Endothelial cell of umbilical vein (primary cell): ENCODE data around the gene SNAPC2. TPM values are rescaled to one million over a fixed set of nuclear protein-coding genes. Genes with fewer than 3 reads are reported as not detected.

Experiments
- BruUV-seq: library from RNA; stranded (reverse); fragments of 400-500 nt; replicated peaks from 2 replicates; lab custom pipeline; 2021; lab: Mats Ljungman, UMichigan
- CTCF ChIA-PET: fragments of 300-600, 350-600 bp; sonication (Branson Sonifier 250); formaldehyde crosslinking; loops from one replicate; lab custom pipeline; 2021; ENCODE audit warnings: antibody characterized with exemption, inconsistent platforms; lab: Charles Lee
- POLR2A ChIA-PET: fragments of 300-600, 350-600 bp; sonication (Branson Sonifier 250); formaldehyde crosslinking; loops from one replicate; lab custom pipeline; 2021; ENCODE audit warnings: antibody characterized with exemption, inconsistent platforms; lab: Charles Lee
- DNase-seq: peaks from one replicate; pipeline ENCODE4 v3.0.0-alpha.2; 2011; ENCODE audit warnings: low read depth, low spot score
- FAIRE-seq: peaks from 2 replicates; lab custom pipeline; 2011; peaks lifted over from hg19 to GRCh38; lab: Jason Lieb, UNC
- H2AFZ ChIP-seq: 2 replicates; pipeline ENCODE4 v1.6.0; 2012; ENCODE audit warnings: low read depth, low read length, control low read depth, inconsistent platforms
- H3K27ac ChIP-seq: 2 replicates; pipeline ENCODE4 v1.5.1; 2011; ENCODE audit warnings: low read depth, mild to moderate bottlenecking, control low read depth, low read length, moderate library complexity; ENCODE audit not compliant: insufficient read depth
- H3K27me3 ChIP-seq, 2 experiments: 2 replicates each; pipeline versions ENCODE4 v1.6.0 to v1.6.1; 2011; ENCODE audit warnings: low read length in 2 of 2, mixed read lengths in 1 of 2; ENCODE audit not compliant: control insufficient read depth in 2 of 2, insufficient read depth in 2 of 2
- H3K36me3 ChIP-seq, 2 experiments: 2 replicates in 1 of 2; 3 replicates in 1 of 2; pipeline ENCODE4 v1.5.1; 2011; ENCODE audit warnings: low read length in 2 of 2, mild to moderate bottlenecking in 1 of 2, moderate library complexity in 1 of 2; ENCODE audit not compliant: control insufficient read depth in 2 of 2, insufficient read depth in 2 of 2; ENCODE audit errors: extremely low read depth in 1 of 2
- H3K4me1 ChIP-seq: 3 replicates; pipeline ENCODE4 v1.5.1; 2011; ENCODE audit warnings: mild to moderate bottlenecking, low read length; ENCODE audit not compliant: control insufficient read depth, insufficient read depth; ENCODE audit errors: extremely low read depth
- H3K4me2 ChIP-seq: 2 replicates; pipeline ENCODE4 v1.6.1; 2011; ENCODE audit warnings: low read length, control low read depth, mixed read lengths; ENCODE audit not compliant: insufficient read depth
- H3K4me3 ChIP-seq, 3 experiments: fragments of 200-600 bp in 1 of 3; sonication (generic), shearing (Covaris generic) in 1 of 3; replicated peaks in 1 of 3; 2 replicates each; pipeline ENCODE4 v1.5.1; 2011 to 2016; ENCODE audit warnings: control low read depth in 3 of 3, low read length in 3 of 3, mild to moderate bottlenecking in 2 of 3, inconsistent platforms in 1 of 3, low read depth in 1 of 3, moderate library complexity in 1 of 3; ENCODE audit not compliant: insufficient read depth in 1 of 3
- H3K79me2 ChIP-seq: 2 replicates; pipeline ENCODE4 v1.6.0; 2012; ENCODE audit warnings: low read length, inconsistent platforms; ENCODE audit not compliant: control insufficient read depth, insufficient read depth
- H3K9ac ChIP-seq: replicated peaks from 2 replicates; pipeline ENCODE3; 2011; ENCODE audit warnings: low read length, control low read depth; ENCODE audit not compliant: insufficient read depth; ENCODE audit errors: extremely low read depth
- H3K9me1 ChIP-seq: replicated peaks from 3 replicates; pipeline ENCODE4 v1.6.0; 2011; ENCODE audit warnings: mild to moderate bottlenecking, low read length; ENCODE audit not compliant: control insufficient read depth, insufficient read depth; ENCODE audit errors: extremely low read depth
- H3K9me3 ChIP-seq: replicated peaks from 2 replicates; pipeline ENCODE4 v1.5.1; 2012; ENCODE audit warnings: low read length, inconsistent platforms; ENCODE audit not compliant: control insufficient read depth, insufficient read depth
- H4K20me1 ChIP-seq: replicated peaks from 2 replicates; pipeline ENCODE3; 2011; ENCODE audit warnings: mild to moderate bottlenecking, low read length; ENCODE audit not compliant: control insufficient read depth, insufficient read depth; ENCODE audit errors: extremely low read depth
- EZH2 ChIP-seq: IDR thresholded peaks from 2 replicates; pipeline ENCODE4 v1.6.1; 2012; ENCODE audit warnings: borderline replicate concordance, low read depth, mild to moderate bottlenecking, moderate library complexity, low read length, inconsistent platforms; ENCODE audit not compliant: severe bottlenecking
- FOS ChIP-seq: IDR thresholded peaks from 2 replicates; pipeline ENCODE4 v1.6.1; 2011; ENCODE audit warnings: mild to moderate bottlenecking, low read length, moderate library complexity, borderline replicate concordance; ENCODE audit not compliant: insufficient read depth
- JUN ChIP-seq: IDR thresholded peaks from 2 replicates; pipeline ENCODE4 v1.6.1; 2011; ENCODE audit warnings: borderline replicate concordance, low read depth; ENCODE audit not compliant: insufficient read length, insufficient read depth
- MAX ChIP-seq: IDR thresholded peaks from 2 replicates; pipeline ENCODE4 v1.6.1; 2011; ENCODE audit not compliant: insufficient read depth, insufficient read length
- POLR2A ChIP-seq: IDR thresholded peaks from 2 replicates; pipeline ENCODE4 v1.6.1; 2012; ENCODE audit warnings: low read depth, mild to moderate bottlenecking, control low read depth, low read length
- POLR2AphosphoS5 ChIP-seq: IDR thresholded peaks from 2 replicates; pipeline ENCODE4 v1.6.1; 2012; ENCODE audit warnings: low read depth, mild to moderate bottlenecking, control low read depth, low read length, moderate library complexity; ENCODE audit not compliant: insufficient read depth
- dilution Hi-C: fragments of 300-500 bp; cut with MboI; formaldehyde crosslinking; loops from one replicate; pipeline ENCODE4 v1.15.0; 2019; ENCODE audit warnings: low sequenced_read_pairs; ENCODE audit not compliant: extremely low pct_ligation_motif_present
- intact Hi-C: fragments of 100-400 bp; cut with micrococcal nuclease; formaldehyde crosslinking; loops from one replicate; pipeline ENCODE4 v1.10.0; 2022
- polyA plus RNA-seq, 4 experiments: library from polyadenylated mRNA; depleted of rRNA in 3 of 4; stranded (reverse) in 3 of 4; unstranded in 1 of 4; fragments of >200 nt; gene quantifications; 2 replicates each; pipeline versions ENCODE4 v1.2.1 to v1.2.3, GENCODE V29; 2011 to 2012; ENCODE audit warnings: missing spikeins in 1 of 4
- total RNA-seq: library from RNA; stranded (reverse); gene quantifications from 2 replicates; pipeline ENCODE4 v1.2.3, GENCODE V29; 2021

Gene SNAPC2
- total and polyA plus RNA-seq, 2 donors (not counting 3 experiments of a cell fraction or from before 2014, with no cell fraction given), result 23.7 to 25.8 TPM

GRCh38 chr19:7942981-7943443, 22.9 kb downstream of the SNAPC2 start:
- peak overlapping the region; percentile 89 for H3K27ac ChIP-seq
- TSS peak; percentile 24 for BruUV-seq
- ChIA-PET POLR2A (interaction anchor here (1.2 to 2.0 kb wide), 5 partner anchors 13 to 62 kb away, joined by 4 to 21 read pairs (median 9); partner anchors contain the start of gene SNAPC2), CTCF (interaction anchor here (0.6 to 3.4 kb wide), 20 partner anchors 11 to 844 kb away, joined by 3 to 101 read pairs (median 8); partner anchors contain the start of genes ELAVL1, KANK3, MAP2K7 and SNAPC2)
- H3K27me3 ChIP-seq, result no peaks in the 10 kb centered on the region
- dilution Hi-C loops, result no loop called here
- peaks cover 22% of the 10 kb centered on the region for H3K79me2 ChIP-seq
- H3K4me3 ChIP-seq, result peak overlapping the region; percentile 73 to 93 (median 77)
- FAIRE-seq (no peak), DNase-seq (no peak)
- peak overlapping the region; percentile 98 for H3K9ac ChIP-seq
- peaks cover 0 to 4% of the 10 kb centered on the region in 2 experiments for H3K36me3 ChIP-seq
- peaks cover 9% of the 10 kb centered on the region for H3K4me1 ChIP-seq
- H3K9me1 ChIP-seq, result no peaks in the 10 kb centered on the region
- no peaks in the 10 kb centered on the region for H3K9me3 ChIP-seq
- no peaks in the 10 kb centered on the region for H4K20me1 ChIP-seq
- peak overlapping the region; percentile 76 for H3K4me2 ChIP-seq
- TF ChIP-seq JUN (no peak), POLR2AphosphoS5 (no peak), MAX (no peak), FOS (no peak), POLR2A (no peak), EZH2 (no peak)
- intact Hi-C loops, result loop anchor here (1.0 to 2.0 kb wide), 4 partner anchors 14 to 126 kb away; partner anchors contain the start of gene SNAPC2
- peak overlapping the region; percentile 94 for H2AFZ ChIP-seq
